Stimulated activated naive B cell treated with anti-CD40 and anti-IgM and Interleukin-4, amounts not matched to agents 10 μg/mL and 1 μg/mL and 100 μg/mL, for 72 hours (primary cell): ENCODE measurements around the gene ADAP1.

Experiments used
- ATAC-seq, 2 donors: fragments of 150-1000 bp; cut with Tn5 transposase; replicated peaks; 2 replicates each; pipeline ENCODE4 v1.10.0; 2021; ENCODE audit warnings: moderate library complexity in 1 of 2
- DNase-seq: peaks from one replicate; pipeline ENCODE4 v3.0.0; 2021
- H3K27ac Mint-ChIP-seq: one replicate; pipeline ENCODE4 v1.8.0; 2022; ENCODE audit warnings: mild to moderate bottlenecking, mixed read lengths
- H3K27me3 Mint-ChIP-seq, 2 donors: one replicate each; pipeline ENCODE4 v1.8.0; 2022; ENCODE audit warnings: mixed read lengths in 2 of 2
- H3K36me3 Mint-ChIP-seq, 2 donors: one replicate each; pipeline ENCODE4 v1.8.0; 2022; ENCODE audit warnings: mixed read lengths in 2 of 2, mild to moderate bottlenecking in 1 of 2
- H3K4me1 Mint-ChIP-seq, 2 donors: one replicate each; pipeline ENCODE4 v1.8.0; 2022; ENCODE audit warnings: mixed read lengths in 2 of 2, mild to moderate bottlenecking in 1 of 2
- H3K4me3 Mint-ChIP-seq, 2 donors: one replicate each; pipeline ENCODE4 v1.8.0; 2022; ENCODE audit warnings: mild to moderate bottlenecking in 2 of 2, mixed read lengths in 2 of 2, moderate library complexity in 1 of 2
- H3K9me3 Mint-ChIP-seq, 2 donors: one replicate each; pipeline ENCODE4 v1.8.0; 2022; ENCODE audit warnings: mixed read lengths in 2 of 2, mild to moderate bottlenecking in 1 of 2

Gene ADAP1

GRCh38 chr7:887488-887820 lies 67.0 kb downstream of the ADAP1 start:
- H3K9me3 Mint-ChIP-seq = peaks cover 0 to under 1% of the 10 kb centered on the region in 2 donors
- peaks cover 28 to 47% of the 10 kb centered on the region in 2 donors for H3K36me3 Mint-ChIP-seq
- DNase-seq (no peak), ATAC-seq (no peak)
- H3K27ac Mint-ChIP-seq = peak overlapping the region; percentile 25
- no peaks in the 10 kb centered on the region for H3K27me3 Mint-ChIP-seq
- H3K4me1 Mint-ChIP-seq = peaks cover 11 to 22% of the 10 kb centered on the region in 2 donors
- H3K4me3 Mint-ChIP-seq = no peak overlapping the region

- Mint-ChIP-seq H3K27me3 (no peaks in the 10 kb centered on the region), H3K4me3 (no peak overlapping the region), H3K27ac (no peak overlapping the region)
These were observed 67.6 kb downstream of the ADAP1 start for GRCh38 chr7:886626-887487.

GRCh38 chr7:885893-886625 lies 68.4 kb downstream of the ADAP1 start:
- Mint-ChIP-seq H3K27me3 (no peaks in the 10 kb centered on the region), H3K36me3 (peaks cover 24 to 43% of the 10 kb centered on the region in 2 donors), H3K9me3 (no peaks in the 10 kb centered on the region), H3K27ac (no peak overlapping the region), H3K4me1 (peaks cover 12 to 28% of the 10 kb centered on the region in 2 donors), H3K4me3 (no peak overlapping the region)
- ATAC-seq (no peak), DNase-seq (no peak)

More at GRCh38 chr7:886626-887487, 67.6 kb downstream of the ADAP1 start:
- Mint-ChIP-seq H3K9me3 (no peaks in the 10 kb centered on the region), H3K36me3 (peaks cover 25 to 43% of the 10 kb centered on the region in 2 donors), H3K4me1 (peaks cover 10 to 26% of the 10 kb centered on the region in 2 donors)
- DNase-seq = no peak
- ATAC-seq = no peak

- ATAC-seq = no peak
- Mint-ChIP-seq H3K27me3 (no peaks in the 10 kb centered on the region), H3K36me3 (peaks cover 18 to 36% of the 10 kb centered on the region in 2 donors), H3K9me3 (no peaks in the 10 kb centered on the region), H3K27ac (no peak overlapping the region), H3K4me3 (no peak overlapping the region), H3K4me1 (peaks cover 12 to 28% of the 10 kb centered on the region in 2 donors)
- no peak for DNase-seq
These were observed 69.1 kb downstream of the ADAP1 start for GRCh38 chr7:885261-885892.

GRCh38 chr7:884191-885003 lies 70.1 kb downstream of the ADAP1 start:
- ATAC-seq (no peak), DNase-seq (no peak)
- Mint-ChIP-seq H3K9me3 (no peaks in the 10 kb centered on the region), H3K4me3 (no peak overlapping the region), H3K27ac (no peak overlapping the region), H3K36me3 (peaks cover 18 to 35% of the 10 kb centered on the region in 2 donors), H3K4me1 (peaks cover 12 to 34% of the 10 kb centered on the region in 2 donors), H3K27me3 (no peaks in the 10 kb centered on the region)

GRCh38 chr7:883055-884021 lies 71.1 kb downstream of the ADAP1 start:
- H3K36me3 Mint-ChIP-seq = peaks cover 11 to 32% of the 10 kb centered on the region in 2 donors
- no peaks in the 10 kb centered on the region for H3K9me3 Mint-ChIP-seq
- H3K27me3 Mint-ChIP-seq = no peaks in the 10 kb centered on the region
- H3K27ac Mint-ChIP-seq = no peak overlapping the region
- H3K4me1 Mint-ChIP-seq = peaks cover 16 to 36% of the 10 kb centered on the region in 2 donors
- H3K4me3 Mint-ChIP-seq = no peak overlapping the region
- ATAC-seq (no peak), DNase-seq (no peak)

- Mint-ChIP-seq H3K4me3 (no peak overlapping the region), H3K4me1 (peaks cover 20 to 42% of the 10 kb centered on the region in 2 donors), H3K36me3 (peaks cover 5 to 24% of the 10 kb centered on the region in 2 donors), H3K27ac (peak overlapping the region; percentile 68), H3K9me3 (no peaks in the 10 kb centered on the region), H3K27me3 (no peaks in the 10 kb centered on the region)
- ATAC-seq = no peak
- no peak for DNase-seq
These were observed 72.0 kb downstream of the ADAP1 start for GRCh38 chr7:882336-883035.

GRCh38 chr7:881441-882234 lies 72.8 kb downstream of the ADAP1 start:
- H3K4me1 Mint-ChIP-seq = peaks cover 24 to 44% of the 10 kb centered on the region in 2 donors
- H3K9me3 Mint-ChIP-seq = no peaks in the 10 kb centered on the region
- peaks cover 2 to 23% of the 10 kb centered on the region in 2 donors for H3K36me3 Mint-ChIP-seq
- no peak for ATAC-seq
- H3K27ac Mint-ChIP-seq = peak overlapping the region; percentile 68
- DNase-seq = no peak
- H3K4me3 Mint-ChIP-seq = no peak overlapping the region
- H3K27me3 Mint-ChIP-seq = no peaks in the 10 kb centered on the region

- no peak overlapping the region for H3K4me3 Mint-ChIP-seq
- DNase-seq (no peak), ATAC-seq (no peak)
- no peaks in the 10 kb centered on the region for H3K27me3 Mint-ChIP-seq
- no peak overlapping the region for H3K27ac Mint-ChIP-seq
- no peaks in the 10 kb centered on the region for H3K9me3 Mint-ChIP-seq
- peaks cover 20 to 40% of the 10 kb centered on the region in 2 donors for H3K4me1 Mint-ChIP-seq
- peaks cover 2 to 20% of the 10 kb centered on the region in 2 donors for H3K36me3 Mint-ChIP-seq
These were observed 74.0 kb downstream of the ADAP1 start for GRCh38 chr7:880450-880849.

GRCh38 chr7:879706-880105 lies 74.8 kb downstream of the ADAP1 start:
- peaks cover 2 to 22% of the 10 kb centered on the region in 2 donors for H3K36me3 Mint-ChIP-seq
- no peak for ATAC-seq
- no peaks in the 10 kb centered on the region for H3K27me3 Mint-ChIP-seq
- no peak overlapping the region for H3K27ac Mint-ChIP-seq
- H3K9me3 Mint-ChIP-seq = no peaks in the 10 kb centered on the region
- no peak overlapping the region for H3K4me3 Mint-ChIP-seq
- DNase-seq = no peak
- peaks cover 19 to 34% of the 10 kb centered on the region in 2 donors for H3K4me1 Mint-ChIP-seq

GRCh38 chr7:879093-879492 lies 75.4 kb downstream of the ADAP1 start:
- H3K4me3 Mint-ChIP-seq = no peak overlapping the region
- H3K27me3 Mint-ChIP-seq = no peaks in the 10 kb centered on the region
- DNase-seq (no peak), ATAC-seq (no peak)
- peaks cover 2 to 19% of the 10 kb centered on the region in 2 donors for H3K36me3 Mint-ChIP-seq
- H3K4me1 Mint-ChIP-seq = peaks cover 17 to 30% of the 10 kb centered on the region in 2 donors
- H3K9me3 Mint-ChIP-seq = no peaks in the 10 kb centered on the region
- no peak overlapping the region for H3K27ac Mint-ChIP-seq
